Lower lobe of right lung (tissue), 2 donors: ENCODE data around the gene HEXIM1. TPM values are rescaled to one million over a fixed set of nuclear protein-coding genes. Genes with fewer than 3 reads are reported as not detected.

ENCODE experiments used
- ATAC-seq, 2 donors: fragments of 200-7000 bp; cut with Tn5 transposase; one replicate each; pipeline ENCODE4 v1.9.1; 2020 to 2022; ENCODE audit warnings: mild to moderate bottlenecking in 2 of 2, moderate library complexity in 2 of 2
- DNase-seq: peaks from one replicate; pipeline ENCODE4 v3.0.0-alpha.2; 2020
- H3K27ac ChIP-seq: fragments of 200-600 bp; one replicate; pipeline ENCODE4 v1.8.0; 2022
- H3K27me3 ChIP-seq: fragments of 200-600 bp; one replicate; pipeline ENCODE4 v1.8.0; 2022; ENCODE audit warnings: low read depth
- H3K36me3 ChIP-seq: fragments of 200-600 bp; one replicate; pipeline ENCODE4 v1.8.0; 2022; ENCODE audit warnings: mild to moderate bottlenecking
- H3K4me1 ChIP-seq: fragments of 200-600 bp; one replicate; pipeline ENCODE4 v1.8.0; 2022
- H3K4me3 ChIP-seq: fragments of 200-600 bp; one replicate; pipeline ENCODE4 v1.8.0; 2022; ENCODE audit warnings: mild to moderate bottlenecking
- H3K9me3 ChIP-seq: fragments of 200-600 bp; one replicate; pipeline ENCODE4 v1.8.0; 2022
- CTCF ChIP-seq: fragments of 200-600 bp; IDR thresholded peaks from one replicate; pipeline ENCODE4 v1.8.0; 2022; ENCODE audit warnings: antibody characterized with exemption, mild to moderate bottlenecking
- intact Hi-C: fragments of 100-400 bp; cut with DNase I; formaldehyde crosslinking; loops from one replicate; pipeline ENCODE4 v1.11.0; 2022
- total RNA-seq: library from RNA; stranded (reverse); fragmentation: NEBNext Ultra II Directional; extraction: Animal tissue kit (Norgen Biotek cat#: 25700); gene quantifications from one replicate; pipeline ENCODE4 v1.2.1, GENCODE V29; 2021
- donor health status: DM: no; HTN: yes; CAD: no; lungs with severe emphysema.

The HEXIM1 gene
- total RNA-seq, 1 donor from 2014 or later: 33.9 TPM

- intact Hi-C loops: no loop called here
- TF ChIP-seq CTCF: no peak
- Histone ChIP-seq H3K36me3 (peaks cover 34% of the 10 kb centered on the region), H3K27ac (no peak overlapping the region), H3K4me3 (no peak overlapping the region), H3K4me1 (no peaks in the 10 kb centered on the region), H3K9me3 (no peaks in the 10 kb centered on the region), H3K27me3 (no peaks in the 10 kb centered on the region)
- no peak for ATAC-seq
- no peak for DNase-seq
Observed at GRCh38 chr17:45115871-45116270, 32.4 kb upstream of the HEXIM1 start.

- H3K4me3 ChIP-seq: no peak overlapping the region
- peaks cover 34% of the 10 kb centered on the region for H3K36me3 ChIP-seq
- no peak for DNase-seq
- intact Hi-C loops: no loop called here
- ATAC-seq: no peak
- H3K4me1 ChIP-seq: no peaks in the 10 kb centered on the region
- no peak for TF ChIP-seq CTCF
- no peak overlapping the region for H3K27ac ChIP-seq
- H3K9me3 ChIP-seq: no peaks in the 10 kb centered on the region
- no peaks in the 10 kb centered on the region for H3K27me3 ChIP-seq
Observed at GRCh38 chr17:45116434-45117016, 31.8 kb upstream of the HEXIM1 start.

- intact Hi-C loops: no loop called here
- H3K27me3 ChIP-seq: no peaks in the 10 kb centered on the region
- TF ChIP-seq CTCF: no peak
- DNase-seq (no peak), ATAC-seq (no peak)
- no peak overlapping the region for H3K4me3 ChIP-seq
- H3K4me1 ChIP-seq: no peaks in the 10 kb centered on the region
- H3K9me3 ChIP-seq: no peaks in the 10 kb centered on the region
- H3K27ac ChIP-seq: no peak overlapping the region
- H3K36me3 ChIP-seq: peaks cover 32% of the 10 kb centered on the region
Observed at GRCh38 chr17:45117334-45117733, 30.9 kb upstream of the HEXIM1 start.

- H3K36me3 ChIP-seq: peaks cover 25% of the 10 kb centered on the region
- ATAC-seq: no peak
- H3K4me3 ChIP-seq: no peak overlapping the region
- no peaks in the 10 kb centered on the region for H3K9me3 ChIP-seq
- no peak for TF ChIP-seq CTCF
- H3K27me3 ChIP-seq: no peaks in the 10 kb centered on the region
- no peak for DNase-seq
- peaks cover 5% of the 10 kb centered on the region for H3K4me1 ChIP-seq
- H3K27ac ChIP-seq: no peak overlapping the region
- intact Hi-C loops: no loop called here
Observed at GRCh38 chr17:45117848-45118646, 30.2 kb upstream of the HEXIM1 start.

GRCh38 chr17:45118691-45119090 lies 29.6 kb upstream of the HEXIM1 start:
- TF ChIP-seq CTCF: no peak
- intact Hi-C loops: no loop called here
- Histone ChIP-seq H3K36me3 (peaks cover 19% of the 10 kb centered on the region), H3K9me3 (no peaks in the 10 kb centered on the region), H3K4me3 (no peak overlapping the region), H3K4me1 (peaks cover 12% of the 10 kb centered on the region), H3K27ac (no peak overlapping the region), H3K27me3 (no peaks in the 10 kb centered on the region)
- ATAC-seq: no peak
- DNase-seq: no peak
